RWPE2 (cell line): ENCODE data around the gene CDK16.

Experiments used
- ATAC-seq: fragments of 200-7000 bp; cut with Tn5 transposase; 3 replicates; pipeline ENCODE4 v1.9.1; 2021; ENCODE audit warnings: low read depth
- DNase-seq: peaks from one replicate; pipeline ENCODE4 v3.0.0-alpha.2; 2020; ENCODE audit warnings: low spot score
- H3K27ac ChIP-seq: fragments of 450-650 bp; 2 replicates; pipeline ENCODE4 v1.5.1; 2017; ENCODE audit warnings: mild to moderate bottlenecking; ENCODE audit not compliant: poor library complexity, severe bottlenecking
- H3K27me3 ChIP-seq: fragments of 250-450 bp; sonication (Bioruptor Pico); 2 replicates; pipeline ENCODE4 v1.5.1; 2021; ENCODE audit warnings: mild to moderate bottlenecking, moderate library complexity; ENCODE audit not compliant: insufficient read depth, poor library complexity, severe bottlenecking
- H3K36me3 ChIP-seq: fragments of 250-450 bp; sonication (Bioruptor Pico); 2 replicates; pipeline ENCODE4 v1.5.1; 2020; ENCODE audit warnings: low read depth, mild to moderate bottlenecking, moderate library complexity
- H3K4me1 ChIP-seq: fragments of 250-450 bp; sonication (Bioruptor Pico); 2 replicates; pipeline ENCODE4 v1.5.1; 2021; ENCODE audit warnings: mild to moderate bottlenecking, moderate library complexity; ENCODE audit not compliant: insufficient read depth, poor library complexity, severe bottlenecking
- H3K4me3 ChIP-seq: fragments of 250-450 bp; sonication (Bioruptor Pico); 2 replicates; pipeline ENCODE4 v1.5.1; 2021; ENCODE audit warnings: mild to moderate bottlenecking, moderate library complexity; ENCODE audit not compliant: severe bottlenecking
- H3K9me3 ChIP-seq: fragments of 250-450 bp; sonication (Bioruptor Pico); 2 replicates; pipeline ENCODE4 v1.5.1; 2021; ENCODE audit warnings: mild to moderate bottlenecking, moderate library complexity; ENCODE audit not compliant: severe bottlenecking
- TF ChIP-seq, protein P1 (sequence below): fragments of 450-650 bp; IDR thresholded peaks from one replicate; pipeline ENCODE4 v1.5.1; 2017; ENCODE audit warnings: mild to moderate bottlenecking, moderate library complexity; ENCODE audit not compliant: poor library complexity, severe bottlenecking

Gene CDK16

DNA sequence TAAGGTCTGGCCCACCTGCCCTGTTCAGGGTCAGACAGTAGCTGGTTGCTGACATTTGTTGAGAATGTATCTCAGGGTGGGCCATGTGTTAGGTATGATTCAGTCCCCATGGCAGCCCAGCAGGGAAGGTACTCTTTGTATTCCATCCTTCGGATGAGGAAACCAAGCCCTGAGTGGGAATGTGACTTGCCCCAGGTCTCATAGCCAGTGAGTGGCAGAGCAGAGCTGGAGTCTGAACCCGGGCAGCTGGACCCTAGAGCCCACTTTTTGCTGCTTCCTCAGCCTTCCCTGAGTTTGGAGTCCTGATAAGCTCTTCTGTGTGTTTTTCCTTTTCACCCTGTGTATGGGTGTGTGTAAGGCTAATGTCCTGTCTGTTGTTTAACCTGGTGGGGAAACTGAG lies 46.5 kb upstream of the CDK16 start:
- TF ChIP-seq, protein P1, sequence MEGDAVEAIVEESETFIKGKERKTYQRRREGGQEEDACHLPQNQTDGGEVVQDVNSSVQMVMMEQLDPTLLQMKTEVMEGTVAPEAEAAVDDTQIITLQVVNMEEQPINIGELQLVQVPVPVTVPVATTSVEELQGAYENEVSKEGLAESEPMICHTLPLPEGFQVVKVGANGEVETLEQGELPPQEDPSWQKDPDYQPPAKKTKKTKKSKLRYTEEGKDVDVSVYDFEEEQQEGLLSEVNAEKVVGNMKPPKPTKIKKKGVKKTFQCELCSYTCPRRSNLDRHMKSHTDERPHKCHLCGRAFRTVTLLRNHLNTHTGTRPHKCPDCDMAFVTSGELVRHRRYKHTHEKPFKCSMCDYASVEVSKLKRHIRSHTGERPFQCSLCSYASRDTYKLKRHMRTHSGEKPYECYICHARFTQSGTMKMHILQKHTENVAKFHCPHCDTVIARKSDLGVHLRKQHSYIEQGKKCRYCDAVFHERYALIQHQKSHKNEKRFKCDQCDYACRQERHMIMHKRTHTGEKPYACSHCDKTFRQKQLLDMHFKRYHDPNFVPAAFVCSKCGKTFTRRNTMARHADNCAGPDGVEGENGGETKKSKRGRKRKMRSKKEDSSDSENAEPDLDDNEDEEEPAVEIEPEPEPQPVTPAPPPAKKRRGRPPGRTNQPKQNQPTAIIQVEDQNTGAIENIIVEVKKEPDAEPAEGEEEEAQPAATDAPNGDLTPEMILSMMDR: no peak
- no peak overlapping the region for H3K27ac ChIP-seq
- DNase-seq (no peak), ATAC-seq (no peak)
- H3K4me3 ChIP-seq: no peak overlapping the region
- no peaks in the 10 kb centered on the region for H3K4me1 ChIP-seq
- no peaks in the 10 kb centered on the region for H3K9me3 ChIP-seq
- H3K36me3 ChIP-seq: peaks cover 8% of the 10 kb centered on the region
- H3K27me3 ChIP-seq: no peaks in the 10 kb centered on the region

DNA sequence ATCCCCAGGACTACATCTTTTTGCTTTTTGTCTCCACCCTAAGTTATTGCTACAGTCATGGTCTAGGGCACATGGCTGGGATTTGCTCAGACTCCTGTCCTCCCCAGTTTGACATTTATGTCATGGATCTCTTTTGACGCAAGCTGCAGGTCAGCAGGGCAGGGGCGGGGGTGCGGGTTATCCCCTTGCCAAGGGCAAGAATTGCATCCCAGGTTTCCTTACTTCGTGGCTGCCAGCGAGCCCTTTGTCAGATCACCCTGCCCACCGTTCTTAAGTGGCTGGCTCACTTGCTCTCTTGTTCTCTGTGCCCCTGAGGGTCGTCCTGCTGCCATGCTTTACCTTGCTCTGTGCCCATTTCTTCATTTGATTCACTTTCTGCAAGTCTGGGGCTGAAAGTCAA lies 45.9 kb upstream of the CDK16 start:
- Histone ChIP-seq H3K27ac (no peak overlapping the region), H3K4me3 (no peak overlapping the region), H3K36me3 (peaks cover 11% of the 10 kb centered on the region), H3K27me3 (no peaks in the 10 kb centered on the region), H3K9me3 (no peaks in the 10 kb centered on the region), H3K4me1 (no peaks in the 10 kb centered on the region)
- TF ChIP-seq, protein P1: no peak
- ATAC-seq (no peak), DNase-seq (no peak)

DNA sequence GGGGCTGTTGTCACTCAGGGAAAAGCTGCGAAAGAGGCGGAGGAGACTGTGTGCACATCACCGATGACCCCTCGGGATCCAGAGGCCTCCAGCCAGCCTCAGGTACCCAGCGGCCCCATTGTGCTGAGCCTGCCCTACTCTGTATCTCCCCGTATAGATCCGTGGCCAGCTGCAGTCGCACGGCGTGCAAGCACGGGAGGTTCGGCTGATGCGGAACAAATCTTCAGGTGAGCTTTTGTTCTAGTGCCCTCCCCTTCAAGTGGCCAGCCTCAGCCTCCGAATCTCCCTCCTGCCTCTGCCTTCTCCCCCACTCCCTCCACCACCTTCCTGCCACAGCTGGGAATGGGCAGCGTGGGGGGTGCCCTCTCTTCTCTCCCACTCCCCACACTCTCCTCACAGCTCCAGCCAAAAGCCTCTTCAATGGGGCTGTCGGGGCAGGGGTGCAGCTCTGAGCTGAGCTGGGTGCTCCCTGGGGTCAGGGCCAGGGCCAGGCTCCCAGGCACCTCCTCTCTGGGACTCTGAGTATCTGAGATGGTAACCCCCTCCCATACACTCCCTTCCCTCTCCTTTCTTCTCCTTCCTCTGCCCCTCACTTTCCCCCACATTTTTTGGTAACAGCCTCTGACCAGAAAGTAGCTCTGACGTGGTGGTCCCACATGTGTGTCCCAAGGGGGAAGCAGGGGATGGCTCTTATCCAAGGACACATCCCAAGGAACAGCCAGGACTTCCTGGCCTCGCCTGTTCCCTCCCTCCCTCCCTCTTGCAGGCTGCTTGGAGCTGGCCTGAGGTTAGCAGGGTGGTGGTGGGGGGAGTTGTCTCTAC lies 45.3 kb upstream of the CDK16 start:
- DNase-seq: no peak
- H3K27ac ChIP-seq: no peak overlapping the region

DNA sequence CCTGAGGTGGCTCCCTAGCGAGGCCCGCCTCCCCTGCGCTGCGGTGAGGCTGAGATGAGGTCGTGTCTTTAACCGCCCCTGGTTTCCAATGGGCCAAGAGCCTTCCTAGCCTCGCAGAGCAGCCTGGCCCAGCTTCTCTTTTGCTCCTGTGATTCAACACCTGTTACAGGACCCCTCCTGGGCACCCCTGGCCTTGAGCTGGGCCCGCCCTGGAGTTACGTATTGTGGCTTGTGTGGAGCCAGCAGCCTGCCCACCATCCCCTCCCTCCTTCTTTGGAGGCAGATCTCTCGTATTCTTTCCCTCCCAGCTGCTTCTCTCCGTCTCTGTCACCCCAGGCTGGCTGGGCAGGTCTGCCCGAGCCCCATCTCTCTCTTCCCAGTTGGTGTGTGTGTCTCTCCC lies 44.1 kb upstream of the CDK16 start:
- no peak for ATAC-seq
- H3K4me3 ChIP-seq: no peak overlapping the region
- DNase-seq: no peak
- peaks cover 15% of the 10 kb centered on the region for H3K36me3 ChIP-seq
- H3K9me3 ChIP-seq: no peaks in the 10 kb centered on the region
- no peak overlapping the region for H3K27ac ChIP-seq
- no peaks in the 10 kb centered on the region for H3K27me3 ChIP-seq
- no peaks in the 10 kb centered on the region for H3K4me1 ChIP-seq
- TF ChIP-seq, protein P1: no peak

More for the DNA sequence above, 45.3 kb upstream of the CDK16 start:
- Histone ChIP-seq H3K4me1 (no peaks in the 10 kb centered on the region), H3K27me3 (no peaks in the 10 kb centered on the region), H3K4me3 (no peak overlapping the region), H3K9me3 (no peaks in the 10 kb centered on the region), H3K36me3 (peaks cover 10% of the 10 kb centered on the region)
- ATAC-seq: no peak
- TF ChIP-seq, protein P1: no peak
